ENCODE measurements around the gene C16orf74.

Gene C16orf74

GRCh38 chr16:85774136-85774535 lies 23.2 kb upstream of the C16orf74 start:
- H3K4me3 ChIP-seq (ENCODE audit: low read depth, low read length), result no peak overlapping the region
- TF ChIP-seq, protein P1, sequence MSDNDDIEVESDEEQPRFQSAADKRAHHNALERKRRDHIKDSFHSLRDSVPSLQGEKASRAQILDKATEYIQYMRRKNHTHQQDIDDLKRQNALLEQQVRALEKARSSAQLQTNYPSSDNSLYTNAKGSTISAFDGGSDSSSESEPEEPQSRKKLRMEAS (IDR thresholded peaks at IDR 0.05; ENCODE audit: low read depth, low read length), result no peak
- TF ChIP-seq POLR2A (IDR thresholded peaks at IDR 0.05; ENCODE audit: extremely low read depth, insufficient read length) (no peak), MYC (IDR thresholded peaks at IDR 0.05; ENCODE audit: low read depth, low read length) (no peak)
- TF ChIP-seq, protein P2, sequence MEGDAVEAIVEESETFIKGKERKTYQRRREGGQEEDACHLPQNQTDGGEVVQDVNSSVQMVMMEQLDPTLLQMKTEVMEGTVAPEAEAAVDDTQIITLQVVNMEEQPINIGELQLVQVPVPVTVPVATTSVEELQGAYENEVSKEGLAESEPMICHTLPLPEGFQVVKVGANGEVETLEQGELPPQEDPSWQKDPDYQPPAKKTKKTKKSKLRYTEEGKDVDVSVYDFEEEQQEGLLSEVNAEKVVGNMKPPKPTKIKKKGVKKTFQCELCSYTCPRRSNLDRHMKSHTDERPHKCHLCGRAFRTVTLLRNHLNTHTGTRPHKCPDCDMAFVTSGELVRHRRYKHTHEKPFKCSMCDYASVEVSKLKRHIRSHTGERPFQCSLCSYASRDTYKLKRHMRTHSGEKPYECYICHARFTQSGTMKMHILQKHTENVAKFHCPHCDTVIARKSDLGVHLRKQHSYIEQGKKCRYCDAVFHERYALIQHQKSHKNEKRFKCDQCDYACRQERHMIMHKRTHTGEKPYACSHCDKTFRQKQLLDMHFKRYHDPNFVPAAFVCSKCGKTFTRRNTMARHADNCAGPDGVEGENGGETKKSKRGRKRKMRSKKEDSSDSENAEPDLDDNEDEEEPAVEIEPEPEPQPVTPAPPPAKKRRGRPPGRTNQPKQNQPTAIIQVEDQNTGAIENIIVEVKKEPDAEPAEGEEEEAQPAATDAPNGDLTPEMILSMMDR (IDR thresholded peaks at IDR 0.05; ENCODE audit: low read depth, low read length), result no peak

GRCh38 chr16:85773044-85773443 lies 22.1 kb upstream of the C16orf74 start:
- H3K4me3 ChIP-seq (ENCODE audit: low read depth, low read length), result no peak overlapping the region
- TF ChIP-seq MYC (IDR thresholded peaks at IDR 0.05; ENCODE audit: low read depth, low read length), result no peak
- TF ChIP-seq POLR2A (IDR thresholded peaks at IDR 0.05; ENCODE audit: extremely low read depth, insufficient read length), result no peak
- TF ChIP-seq, protein P1 (IDR thresholded peaks at IDR 0.05; ENCODE audit: low read depth, low read length), result no peak
- TF ChIP-seq, protein P2 (IDR thresholded peaks at IDR 0.05; ENCODE audit: low read depth, low read length), result no peak
- DNase-seq (ENCODE audit: low read depth), result no peak

More at GRCh38 chr16:85774136-85774535, 23.2 kb upstream of the C16orf74 start:
- no peak for DNase-seq (ENCODE audit: low read depth)

- H3K4me3 ChIP-seq (ENCODE audit: low read depth, low read length), result no peak overlapping the region
- DNase-seq (ENCODE audit: low read depth), result no peak
- TF ChIP-seq MYC (IDR thresholded peaks at IDR 0.05; ENCODE audit: low read depth, low read length) (no peak), POLR2A (IDR thresholded peaks at IDR 0.05; ENCODE audit: extremely low read depth, insufficient read length) (no peak)
- TF ChIP-seq, protein P2 (IDR thresholded peaks at IDR 0.05; ENCODE audit: low read depth, low read length), result no peak
- TF ChIP-seq, protein P1 (IDR thresholded peaks at IDR 0.05; ENCODE audit: low read depth, low read length), result no peak
Measured at GRCh38 chr16:85770741-85771140, 19.8 kb upstream of the C16orf74 start.

GRCh38 chr16:85768199-85768598 lies 17.3 kb upstream of the C16orf74 start:
- TF ChIP-seq, protein P1 (IDR thresholded peaks at IDR 0.05; ENCODE audit: low read depth, low read length), result no peak
- TF ChIP-seq MYC (IDR thresholded peaks at IDR 0.05; ENCODE audit: low read depth, low read length) (no peak), POLR2A (IDR thresholded peaks at IDR 0.05; ENCODE audit: extremely low read depth, insufficient read length) (no peak)
- TF ChIP-seq, protein P2 (IDR thresholded peaks at IDR 0.05; ENCODE audit: low read depth, low read length), result no peak
- no peak for DNase-seq (ENCODE audit: low read depth)
- H3K4me3 ChIP-seq (ENCODE audit: low read depth, low read length), result no peak overlapping the region

DNA sequence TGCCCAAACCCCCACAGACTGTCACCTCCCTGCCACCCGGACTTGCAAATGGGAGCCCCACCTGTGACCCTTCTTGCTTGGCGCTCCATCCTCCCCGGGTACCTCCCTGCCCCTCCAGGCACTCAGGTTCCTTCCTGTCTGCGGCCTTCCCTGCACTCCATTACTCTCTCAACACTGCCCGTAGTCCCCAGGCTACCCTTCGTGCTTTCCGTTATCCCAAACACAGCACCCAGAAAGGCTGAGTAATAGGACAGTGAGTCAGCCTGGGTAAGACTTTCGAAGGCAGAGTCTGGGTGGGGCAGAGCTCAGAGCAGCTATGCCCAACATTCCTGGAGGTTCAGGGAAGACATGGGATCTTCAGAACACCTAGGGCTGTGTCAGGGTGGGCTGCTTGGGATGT lies 16.6 kb upstream of the C16orf74 start:
- peak; percentile 66 for DNase-seq (ENCODE audit: low read depth)

More for the DNA sequence above, 16.6 kb upstream of the C16orf74 start:
- TF ChIP-seq, protein P1 (IDR thresholded peaks at IDR 0.05; ENCODE audit: low read depth, low read length), result no peak
- TF ChIP-seq MYC (IDR thresholded peaks at IDR 0.05; ENCODE audit: low read depth, low read length) (no peak), POLR2A (IDR thresholded peaks at IDR 0.05; ENCODE audit: extremely low read depth, insufficient read length) (no peak)
- TF ChIP-seq, protein P2 (IDR thresholded peaks at IDR 0.05; ENCODE audit: low read depth, low read length), result no peak
- no peak overlapping the region for H3K4me3 ChIP-seq (ENCODE audit: low read depth, low read length)

Data from NB4 (cell line).